ENCODE results near the gene CYRIA. TPM values are rescaled to one million over a fixed set of nuclear protein-coding genes. Genes with fewer than 3 reads are reported as not detected.

Gene CYRIA
- polyA plus RNA-seq, 1 of the 3 experiments (the other 2 are of a cell fraction), result 0.13 TPM

DNA sequence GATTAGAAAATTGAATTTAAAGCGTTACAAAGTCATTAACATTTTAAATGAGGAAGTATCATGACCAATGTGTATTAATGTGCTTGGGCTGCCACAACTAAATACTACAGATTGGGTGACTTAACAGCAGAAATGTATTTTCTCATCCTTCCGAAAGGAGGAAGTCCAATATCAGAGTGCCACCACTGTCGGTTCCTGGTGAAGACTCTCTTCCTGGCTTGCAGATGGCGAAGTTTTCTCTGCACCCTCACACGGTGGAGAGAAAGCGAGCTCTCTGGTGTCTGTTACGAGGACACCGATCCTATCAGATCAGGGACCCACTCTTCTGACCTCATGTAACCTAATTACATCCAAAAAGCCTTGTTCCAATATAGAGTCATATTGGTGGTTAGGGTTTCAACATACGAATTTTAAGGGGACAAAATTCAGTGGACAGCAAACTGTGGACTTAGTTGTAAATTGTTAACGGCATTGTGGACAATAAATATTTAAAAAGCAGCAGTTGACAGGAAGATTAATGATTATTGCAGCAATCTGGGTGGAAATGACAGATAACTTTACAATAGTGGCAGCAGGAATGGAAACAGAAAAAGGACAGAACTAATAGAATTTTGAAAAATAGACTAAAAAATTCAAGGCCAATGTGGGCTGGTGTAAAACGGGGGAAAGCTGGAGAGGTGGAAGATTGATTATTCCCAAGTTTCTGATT, 35.1 kb upstream of the CYRIA start:
- H3K9me3 ChIP-seq, result no peaks in the 10 kb centered on the region
- H3K9ac ChIP-seq, result no peak overlapping the region
- no peaks in the 10 kb centered on the region for H3F3A ChIP-seq (replicated peaks; ENCODE audit: insufficient read depth)
- H2AFZ ChIP-seq (ENCODE audit: low read depth), result no peak overlapping the region
- no peaks in the 10 kb centered on the region for H3K27me3 ChIP-seq (ENCODE audit: insufficient read depth)
- no peak overlapping the region for H3K4me3 ChIP-seq (ENCODE audit: low read depth in 2 of 2, low read length in 1 of 2)
- no peak overlapping the region for H3K4me2 ChIP-seq
- ChIA-PET POLR2A (no interaction called here), CTCF (interaction anchor here (0.7 to 2.8 kb wide), 3 partner anchors 56 to 87 kb away, joined by 4 to 10 read pairs (median 5); no protein-coding TSS in a partner anchor)
- H3K36me3 ChIP-seq (replicated peaks in 1 of 2; ENCODE audit: control insufficient read depth in 1 of 2, insufficient read depth in 2 of 2, low read length in 1 of 2), result no peaks in the 10 kb centered on the region
- H3K4me1 ChIP-seq (ENCODE audit: control insufficient read depth in 1 of 2, insufficient read depth in 2 of 2, low read depth in 1 of 2, low read length in 1 of 2), result no peaks in the 10 kb centered on the region
- H3K27ac ChIP-seq (ENCODE audit: low read depth in 2 of 2, low read length in 1 of 2), result no peak overlapping the region
- no peaks in the 10 kb centered on the region for H3K79me2 ChIP-seq (ENCODE audit: insufficient read depth)
- H3K9me2 ChIP-seq, result 0 out of 2 replicates have a peak, but pooled peaks cover 4% of the 10 kb centered on the region
- no peak for DNase-seq
- TF ChIP-seq, protein P1, sequence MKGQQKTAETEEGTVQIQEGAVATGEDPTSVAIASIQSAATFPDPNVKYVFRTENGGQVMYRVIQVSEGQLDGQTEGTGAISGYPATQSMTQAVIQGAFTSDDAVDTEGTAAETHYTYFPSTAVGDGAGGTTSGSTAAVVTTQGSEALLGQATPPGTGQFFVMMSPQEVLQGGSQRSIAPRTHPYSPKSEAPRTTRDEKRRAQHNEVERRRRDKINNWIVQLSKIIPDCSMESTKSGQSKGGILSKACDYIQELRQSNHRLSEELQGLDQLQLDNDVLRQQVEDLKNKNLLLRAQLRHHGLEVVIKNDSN (IDR thresholded peaks at IDR 0.05; ENCODE audit: borderline replicate concordance, low read depth), result no peak
- TF ChIP-seq, protein P2, sequence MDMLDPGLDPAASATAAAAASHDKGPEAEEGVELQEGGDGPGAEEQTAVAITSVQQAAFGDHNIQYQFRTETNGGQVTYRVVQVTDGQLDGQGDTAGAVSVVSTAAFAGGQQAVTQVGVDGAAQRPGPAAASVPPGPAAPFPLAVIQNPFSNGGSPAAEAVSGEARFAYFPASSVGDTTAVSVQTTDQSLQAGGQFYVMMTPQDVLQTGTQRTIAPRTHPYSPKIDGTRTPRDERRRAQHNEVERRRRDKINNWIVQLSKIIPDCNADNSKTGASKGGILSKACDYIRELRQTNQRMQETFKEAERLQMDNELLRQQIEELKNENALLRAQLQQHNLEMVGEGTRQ (IDR thresholded peaks at IDR 0.05; ENCODE audit: borderline replicate concordance, low read depth, low read length), result no peak
- TF ChIP-seq RCOR1 (IDR thresholded peaks at IDR 0.05; ENCODE audit: low read length) (no peak), TEAD4 (IDR thresholded peaks at IDR 0.05; ENCODE audit: borderline replicate concordance, insufficient read depth) (no peak), NRF1 (IDR thresholded peaks at IDR 0.05; ENCODE audit: low read depth, low read length) (no peak), ELF1 (IDR thresholded peaks at IDR 0.05) (no peak)
- TF ChIP-seq, protein P3, sequence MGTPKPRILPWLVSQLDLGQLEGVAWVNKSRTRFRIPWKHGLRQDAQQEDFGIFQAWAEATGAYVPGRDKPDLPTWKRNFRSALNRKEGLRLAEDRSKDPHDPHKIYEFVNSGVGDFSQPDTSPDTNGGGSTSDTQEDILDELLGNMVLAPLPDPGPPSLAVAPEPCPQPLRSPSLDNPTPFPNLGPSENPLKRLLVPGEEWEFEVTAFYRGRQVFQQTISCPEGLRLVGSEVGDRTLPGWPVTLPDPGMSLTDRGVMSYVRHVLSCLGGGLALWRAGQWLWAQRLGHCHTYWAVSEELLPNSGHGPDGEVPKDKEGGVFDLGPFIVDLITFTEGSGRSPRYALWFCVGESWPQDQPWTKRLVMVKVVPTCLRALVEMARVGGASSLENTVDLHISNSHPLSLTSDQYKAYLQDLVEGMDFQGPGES (IDR thresholded peaks at IDR 0.05; ENCODE audit: low read depth, low read length), result no peak
- TF ChIP-seq, protein P4, sequence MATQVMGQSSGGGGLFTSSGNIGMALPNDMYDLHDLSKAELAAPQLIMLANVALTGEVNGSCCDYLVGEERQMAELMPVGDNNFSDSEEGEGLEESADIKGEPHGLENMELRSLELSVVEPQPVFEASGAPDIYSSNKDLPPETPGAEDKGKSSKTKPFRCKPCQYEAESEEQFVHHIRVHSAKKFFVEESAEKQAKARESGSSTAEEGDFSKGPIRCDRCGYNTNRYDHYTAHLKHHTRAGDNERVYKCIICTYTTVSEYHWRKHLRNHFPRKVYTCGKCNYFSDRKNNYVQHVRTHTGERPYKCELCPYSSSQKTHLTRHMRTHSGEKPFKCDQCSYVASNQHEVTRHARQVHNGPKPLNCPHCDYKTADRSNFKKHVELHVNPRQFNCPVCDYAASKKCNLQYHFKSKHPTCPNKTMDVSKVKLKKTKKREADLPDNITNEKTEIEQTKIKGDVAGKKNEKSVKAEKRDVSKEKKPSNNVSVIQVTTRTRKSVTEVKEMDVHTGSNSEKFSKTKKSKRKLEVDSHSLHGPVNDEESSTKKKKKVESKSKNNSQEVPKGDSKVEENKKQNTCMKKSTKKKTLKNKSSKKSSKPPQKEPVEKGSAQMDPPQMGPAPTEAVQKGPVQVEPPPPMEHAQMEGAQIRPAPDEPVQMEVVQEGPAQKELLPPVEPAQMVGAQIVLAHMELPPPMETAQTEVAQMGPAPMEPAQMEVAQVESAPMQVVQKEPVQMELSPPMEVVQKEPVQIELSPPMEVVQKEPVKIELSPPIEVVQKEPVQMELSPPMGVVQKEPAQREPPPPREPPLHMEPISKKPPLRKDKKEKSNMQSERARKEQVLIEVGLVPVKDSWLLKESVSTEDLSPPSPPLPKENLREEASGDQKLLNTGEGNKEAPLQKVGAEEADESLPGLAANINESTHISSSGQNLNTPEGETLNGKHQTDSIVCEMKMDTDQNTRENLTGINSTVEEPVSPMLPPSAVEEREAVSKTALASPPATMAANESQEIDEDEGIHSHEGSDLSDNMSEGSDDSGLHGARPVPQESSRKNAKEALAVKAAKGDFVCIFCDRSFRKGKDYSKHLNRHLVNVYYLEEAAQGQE (IDR thresholded peaks at IDR 0.05; ENCODE audit: low read depth, low read length), result no peak
- TF ChIP-seq, protein P5, sequence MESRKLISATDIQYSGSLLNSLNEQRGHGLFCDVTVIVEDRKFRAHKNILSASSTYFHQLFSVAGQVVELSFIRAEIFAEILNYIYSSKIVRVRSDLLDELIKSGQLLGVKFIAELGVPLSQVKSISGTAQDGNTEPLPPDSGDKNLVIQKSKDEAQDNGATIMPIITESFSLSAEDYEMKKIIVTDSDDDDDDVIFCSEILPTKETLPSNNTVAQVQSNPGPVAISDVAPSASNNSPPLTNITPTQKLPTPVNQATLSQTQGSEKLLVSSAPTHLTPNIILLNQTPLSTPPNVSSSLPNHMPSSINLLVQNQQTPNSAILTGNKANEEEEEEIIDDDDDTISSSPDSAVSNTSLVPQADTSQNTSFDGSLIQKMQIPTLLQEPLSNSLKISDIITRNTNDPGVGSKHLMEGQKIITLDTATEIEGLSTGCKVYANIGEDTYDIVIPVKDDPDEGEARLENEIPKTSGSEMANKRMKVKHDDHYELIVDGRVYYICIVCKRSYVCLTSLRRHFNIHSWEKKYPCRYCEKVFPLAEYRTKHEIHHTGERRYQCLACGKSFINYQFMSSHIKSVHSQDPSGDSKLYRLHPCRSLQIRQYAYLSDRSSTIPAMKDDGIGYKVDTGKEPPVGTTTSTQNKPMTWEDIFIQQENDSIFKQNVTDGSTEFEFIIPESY (IDR thresholded peaks at IDR 0.05; ENCODE audit: borderline replicate concordance, low read depth), result no peak
- H4K20me1 ChIP-seq (ENCODE audit: insufficient read depth), result no peaks in the 10 kb centered on the region
- 48% methylated on average over 11 of the region's 11 CpGs for WGBS (ENCODE audit: low lambda C conversion rate)
